SIG-M5 treated with dmso at 0.1 percent for 504 hours (cell line): ENCODE data around the gene ERV3-1.
"Not testable (repeated sequence)": the region's sequence is repeated elsewhere in the genome, so short reads cannot be mapped to it uniquely, and the experiment has no call there.

ENCODE experiments used
- DNase-seq: peaks from one replicate; lab custom pipeline; 2025; ENCODE audit not compliant: unreplicated experiment; lab: John Stamatoyannopoulos, UW

Gene ERV3-1

DNA sequence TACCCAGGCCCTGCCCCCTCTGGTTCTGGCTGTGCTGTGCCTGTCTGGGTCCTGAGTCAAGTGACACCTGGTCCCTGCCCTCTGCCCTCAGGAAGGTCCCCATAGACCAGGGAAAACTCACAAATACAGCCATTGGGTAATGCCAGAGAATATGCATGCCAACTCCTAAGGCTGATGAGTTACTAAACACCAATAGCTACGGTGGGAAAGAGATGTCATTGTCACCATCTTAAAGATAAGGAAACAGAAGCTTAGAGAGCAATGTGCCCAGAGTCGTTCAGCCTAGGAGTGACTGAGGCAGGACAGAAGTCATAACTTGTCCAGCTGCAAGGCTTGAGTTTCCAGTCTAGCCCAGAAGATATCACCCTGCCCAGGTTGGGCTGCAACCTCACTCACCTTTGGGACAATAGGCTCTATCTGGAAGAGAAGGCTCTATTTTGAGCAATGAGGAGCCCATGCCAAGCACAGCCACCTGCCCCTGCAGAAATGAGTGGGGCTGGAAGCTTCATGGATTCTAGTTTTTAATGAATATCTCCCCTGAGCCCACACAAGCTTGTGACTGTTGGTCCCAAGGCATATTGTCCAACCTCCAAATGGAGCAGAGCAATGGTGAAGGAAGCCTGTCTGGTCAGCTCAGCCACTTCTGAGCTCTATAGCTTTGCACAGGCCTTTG, 60.8 kb downstream of the ERV3-1 start:
- DNase-seq, result no peak

GRCh38 chr7:64944667-64945502, 61.6 kb downstream of the ERV3-1 start:
- DNase-seq, result not testable (repeated sequence)
